CD4-positive, alpha-beta T cell treated with Interleukin-2 at 100 ng/mL for 4 hours (primary cell): ENCODE data around the gene PARP11.

ENCODE experiments used
- DNase-seq: peaks from one replicate; pipeline ENCODE4 v3.0.0-alpha.2; 2020; ENCODE audit warnings: low spot score

The PARP11 gene

DNA sequence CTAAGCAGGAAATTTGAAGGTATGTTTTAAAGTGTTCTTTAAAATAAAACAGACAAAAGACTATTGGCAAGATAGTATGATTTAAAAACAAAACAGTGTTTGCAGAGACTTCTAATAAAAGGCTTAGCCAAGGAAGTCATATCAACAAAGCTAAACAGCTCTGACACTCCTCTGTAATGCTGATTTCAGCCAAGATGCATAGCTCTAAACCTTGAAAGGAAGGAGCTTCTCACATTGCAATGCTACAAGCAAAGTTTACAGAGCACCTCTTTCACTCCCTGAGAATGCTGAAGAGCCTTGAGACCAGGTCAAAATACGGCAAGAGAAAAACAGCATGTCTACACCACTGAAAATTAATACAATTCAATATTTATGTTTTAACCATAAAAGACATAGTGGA lies 51.8 kb downstream of the PARP11 start:
- DNase-seq = no peak

DNA sequence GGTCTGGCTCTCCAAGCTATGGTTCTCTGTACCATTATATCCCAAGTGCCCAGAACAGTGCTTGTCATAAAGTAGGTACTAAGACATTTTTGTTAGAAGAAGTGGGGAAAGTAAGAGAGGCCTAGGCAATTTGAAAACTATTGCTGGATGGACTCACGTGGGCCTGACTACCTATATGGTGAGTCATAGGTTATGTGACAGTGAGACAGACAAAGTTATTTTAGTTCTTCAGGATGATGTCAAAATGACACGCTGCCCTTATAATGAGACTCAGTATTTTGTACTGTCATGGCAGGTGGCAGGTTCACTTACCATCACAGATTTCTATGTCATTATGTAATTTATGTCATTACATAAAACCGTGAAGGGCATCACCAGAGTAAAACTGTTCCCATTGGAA lies 53.1 kb downstream of the PARP11 start:
- no peak for DNase-seq

DNA sequence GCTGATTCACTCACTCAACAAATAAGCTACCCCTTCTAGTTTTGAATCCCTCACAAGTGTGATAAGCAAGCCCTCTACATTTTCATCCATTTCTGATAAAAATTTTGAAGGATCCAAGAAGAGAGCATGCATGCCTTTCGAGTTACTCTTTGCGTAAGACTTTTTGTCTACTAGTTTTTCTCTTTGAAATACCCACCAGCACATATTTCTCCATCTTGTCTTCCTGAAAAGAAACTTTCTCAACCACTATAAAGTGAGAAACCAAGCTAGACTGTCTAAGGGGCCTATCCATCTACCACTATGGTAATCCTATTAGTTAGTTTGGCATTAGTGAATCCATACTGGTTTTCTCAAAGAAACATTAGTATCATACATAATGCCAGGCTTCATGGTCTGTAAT lies 56.9 kb downstream of the PARP11 start:
- no peak for DNase-seq

DNA sequence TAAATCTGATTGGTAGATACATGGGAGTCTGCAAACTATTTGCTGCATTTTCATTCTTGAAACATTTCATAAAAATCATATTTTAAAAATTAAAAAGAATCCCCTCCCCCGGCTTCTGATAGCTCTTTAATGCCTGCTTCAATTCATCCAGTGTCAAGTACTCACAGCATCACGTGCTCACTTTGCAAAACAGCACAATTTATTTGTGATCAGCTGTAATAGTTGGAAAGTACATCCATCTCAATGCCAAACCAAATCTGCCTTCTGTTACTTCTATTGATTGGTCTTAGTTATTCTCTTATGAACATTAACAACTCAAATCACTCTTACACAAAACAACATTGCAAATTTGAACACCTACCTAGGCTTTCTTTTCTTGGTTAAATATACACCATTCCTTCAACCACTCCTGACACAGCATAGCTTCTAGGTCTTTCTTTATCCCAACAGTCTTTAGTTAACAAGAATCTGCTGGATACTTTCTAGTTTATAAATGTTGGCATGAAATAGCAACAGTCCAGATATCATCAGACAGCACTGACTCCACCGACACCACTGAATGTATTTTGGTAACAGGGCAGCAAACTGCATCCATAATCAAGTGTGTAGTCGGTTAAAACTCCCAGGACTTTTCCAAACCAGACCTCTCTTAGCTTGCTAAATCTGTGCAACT lies 58.0 kb downstream of the PARP11 start:
- no peak for DNase-seq

DNA sequence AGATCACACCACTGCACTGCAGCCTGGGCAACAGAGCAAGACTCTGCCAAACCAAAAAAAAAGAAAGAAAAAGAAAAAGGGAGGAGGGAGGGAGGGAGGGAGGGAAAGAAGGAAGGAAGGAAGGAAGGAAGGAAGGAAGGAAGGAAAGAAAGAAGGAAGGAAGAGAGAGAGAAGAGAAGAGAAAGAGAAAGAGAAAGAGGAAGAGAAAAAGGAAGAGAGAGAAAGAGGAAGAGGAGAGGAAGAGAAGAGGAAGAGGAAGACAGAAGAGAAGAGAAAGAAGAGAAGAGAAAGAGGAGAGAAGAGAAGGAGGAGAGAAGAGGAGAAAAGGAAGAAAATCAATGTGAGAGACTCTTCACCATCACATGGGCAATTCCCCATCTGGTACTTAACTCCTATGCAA lies 62.7 kb downstream of the PARP11 start:
- no peak for DNase-seq

DNA sequence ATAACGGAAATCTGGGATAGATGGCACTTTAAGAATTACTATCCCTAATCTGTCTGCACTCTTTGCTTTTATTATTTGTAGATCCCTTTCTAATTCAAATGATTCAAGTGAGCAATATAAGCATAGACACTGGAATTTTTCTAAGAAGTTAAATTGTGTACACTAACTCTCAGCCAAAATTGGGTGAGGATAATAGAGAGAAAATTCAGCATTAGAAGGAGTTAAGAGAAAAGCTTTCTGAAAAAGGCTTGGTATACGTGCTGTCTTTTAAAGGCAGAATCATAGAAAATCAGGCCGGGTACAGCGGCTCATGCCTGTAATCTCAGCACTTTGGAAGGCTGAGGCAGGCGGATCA lies 63.2 kb downstream of the PARP11 start:
- DNase-seq = no peak

DNA sequence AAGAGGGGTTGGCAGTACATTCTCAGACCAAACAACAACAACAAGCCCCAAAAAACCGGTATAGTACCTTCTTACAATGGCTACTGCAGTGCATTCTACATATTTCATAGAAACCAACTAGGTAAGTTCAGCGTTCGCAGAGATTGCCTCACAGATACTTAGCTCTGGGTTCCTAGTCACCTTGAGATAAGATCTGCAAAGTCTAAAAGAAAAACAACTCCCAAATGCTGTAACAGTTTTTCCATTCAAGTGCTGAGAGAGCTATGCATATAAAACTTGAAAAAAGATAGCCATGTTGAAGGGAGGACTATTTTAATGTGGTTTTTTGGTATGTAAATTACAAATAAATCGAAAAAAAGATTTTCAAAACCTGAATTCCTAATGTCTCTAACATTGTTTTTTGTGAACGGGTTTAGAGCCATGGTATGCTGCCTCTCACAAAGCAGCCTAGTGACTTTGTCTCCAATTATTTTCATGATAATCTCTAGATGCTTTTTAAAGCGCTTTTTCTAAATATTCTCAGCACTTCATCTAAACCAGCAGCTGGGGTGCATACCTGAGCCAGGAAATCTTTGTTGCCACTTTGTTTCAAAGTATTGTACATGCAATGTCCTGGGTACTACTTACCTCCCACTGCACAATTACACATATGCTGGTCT lies 63.7 kb downstream of the PARP11 start:
- DNase-seq = no peak

DNA sequence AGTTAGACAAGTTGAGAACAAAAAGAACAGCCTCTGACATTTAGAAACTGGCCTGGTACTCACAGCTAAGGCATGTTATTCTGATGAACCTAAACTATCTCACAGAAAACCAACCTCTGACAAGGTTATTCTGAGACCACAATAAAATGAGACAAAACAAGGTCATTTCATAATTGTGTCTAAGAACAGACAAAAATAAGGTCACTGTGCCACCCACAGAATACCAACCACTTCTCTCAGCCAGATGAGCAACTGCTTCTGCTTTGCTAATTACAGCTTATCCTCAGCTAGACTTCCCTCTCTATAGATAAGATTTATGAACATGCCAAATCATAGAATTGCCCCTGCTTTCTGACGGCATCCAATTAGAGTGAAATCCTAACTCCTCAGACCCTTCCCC lies 68.1 kb downstream of the PARP11 start:
- no peak for DNase-seq

DNA sequence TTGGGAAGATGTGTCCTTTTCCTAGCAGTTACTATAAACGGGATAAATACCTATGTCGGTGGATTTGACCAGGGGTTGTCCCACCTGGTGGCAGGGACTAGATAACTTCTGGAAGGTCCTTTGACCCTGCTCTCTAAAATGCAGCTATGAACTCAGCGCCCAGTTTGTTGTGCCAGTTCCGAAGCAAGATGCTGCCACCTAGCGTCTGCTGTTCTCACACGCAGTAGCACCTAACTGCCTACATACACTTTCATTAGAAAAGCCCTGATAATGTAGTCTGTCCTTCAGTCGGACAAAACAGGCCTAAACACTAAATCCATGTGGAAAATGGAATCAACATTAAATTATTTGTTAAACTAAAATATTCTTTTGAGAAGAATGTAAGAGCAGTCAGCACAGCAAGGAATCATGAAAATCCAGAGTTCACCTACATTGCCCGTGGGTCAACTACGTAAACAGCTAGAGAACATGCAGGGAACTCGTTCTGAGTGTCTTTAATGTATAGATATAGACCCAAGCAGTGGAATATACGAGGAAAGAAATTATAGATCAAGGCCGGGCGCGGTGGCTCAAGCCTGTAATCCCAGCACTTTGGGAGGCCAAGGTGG lies 69.2 kb downstream of the PARP11 start:
- DNase-seq = peak; percentile 76

DNA sequence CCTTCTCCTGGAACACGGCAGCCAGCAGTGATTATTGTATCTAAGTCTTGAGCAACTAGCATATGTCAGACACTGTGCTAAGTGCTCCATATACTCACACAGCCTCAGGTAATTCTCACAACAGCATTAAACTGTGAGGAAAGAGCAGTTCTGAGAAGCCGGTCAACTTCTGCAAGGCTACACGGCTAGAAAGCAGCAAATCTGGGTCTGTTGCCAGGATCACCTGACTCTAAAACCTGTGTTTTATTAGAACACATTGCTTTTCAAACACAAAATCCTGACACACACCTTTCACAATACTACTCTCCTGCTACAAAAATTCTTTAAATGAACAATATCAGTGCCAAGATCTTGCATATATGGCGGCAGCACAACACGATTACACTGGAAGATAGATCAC lies 70.5 kb downstream of the PARP11 start:
- DNase-seq = no peak

DNA sequence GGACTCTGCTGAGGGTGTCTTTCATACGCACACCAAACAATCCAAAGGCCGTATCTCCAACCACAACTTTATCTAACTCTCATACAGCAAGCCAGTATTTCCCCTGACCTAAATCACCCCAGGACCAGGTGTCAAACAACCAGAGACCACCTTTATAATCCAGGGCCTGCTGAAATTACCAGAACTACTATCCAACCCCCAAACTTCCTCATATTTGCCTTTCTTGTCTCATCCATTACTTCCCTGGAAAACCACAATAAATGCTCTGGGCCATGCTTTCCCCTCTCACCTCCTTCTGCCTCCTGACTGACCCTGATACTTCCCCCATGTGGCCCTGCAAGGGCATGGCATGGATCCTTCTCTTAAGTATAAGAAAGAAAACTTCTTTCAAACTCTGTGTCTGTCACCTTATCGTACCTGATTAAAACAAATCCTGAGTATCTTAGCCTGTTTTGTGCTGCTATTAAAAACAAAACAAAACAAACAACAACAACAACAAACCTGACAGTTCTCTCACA lies 75.6 kb downstream of the PARP11 start:
- DNase-seq = no peak

DNA sequence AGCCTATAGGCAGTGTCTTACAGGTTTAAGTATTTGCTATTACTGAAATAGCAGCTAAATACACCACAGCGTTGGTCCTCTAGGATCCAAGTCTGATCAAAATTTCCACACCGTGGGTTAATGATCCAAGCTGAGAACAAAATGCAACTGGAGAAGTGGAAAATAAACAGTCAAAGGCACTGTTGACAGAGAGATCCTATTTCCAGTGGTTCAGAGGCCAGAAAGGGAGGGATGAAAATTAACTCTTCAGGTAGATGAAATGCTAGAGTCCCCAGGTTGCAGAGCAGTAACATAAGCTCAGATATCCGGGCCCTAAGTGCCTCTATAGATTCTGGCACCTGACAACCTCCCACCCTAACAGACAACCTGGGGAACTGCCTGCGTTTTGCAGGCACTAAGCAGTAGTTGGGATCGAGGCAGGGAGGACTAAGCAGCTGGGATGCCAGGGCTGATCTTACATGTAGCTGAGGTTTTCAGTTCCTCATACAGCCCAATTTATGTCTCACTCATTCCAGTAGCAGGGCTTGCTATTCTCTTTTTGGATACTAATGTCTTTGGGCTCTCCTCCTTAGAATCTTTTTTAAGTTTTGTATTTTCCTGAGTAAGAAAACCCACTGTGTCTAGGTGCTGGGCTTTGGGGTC lies 77.6 kb downstream of the PARP11 start:
- no peak for DNase-seq

DNA sequence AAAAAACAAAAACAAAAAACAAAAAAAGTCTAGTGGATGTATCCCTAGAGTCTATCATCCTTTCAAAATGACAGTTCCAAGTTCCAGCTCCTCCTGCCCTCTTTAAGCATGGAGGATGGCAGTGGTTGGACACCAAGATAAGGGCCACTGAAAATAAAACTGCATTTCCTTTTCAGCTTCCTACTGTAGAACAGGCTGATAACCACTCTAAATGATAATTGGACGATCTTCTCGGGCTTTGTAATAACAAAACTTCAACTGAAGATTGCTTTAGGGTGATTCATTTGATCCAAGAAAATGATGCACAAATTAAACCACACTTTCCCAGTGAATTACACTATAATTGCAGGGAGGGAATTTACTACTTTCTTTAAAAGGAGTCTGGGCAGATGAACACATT lies 78.1 kb downstream of the PARP11 start:
- DNase-seq = no peak

DNA sequence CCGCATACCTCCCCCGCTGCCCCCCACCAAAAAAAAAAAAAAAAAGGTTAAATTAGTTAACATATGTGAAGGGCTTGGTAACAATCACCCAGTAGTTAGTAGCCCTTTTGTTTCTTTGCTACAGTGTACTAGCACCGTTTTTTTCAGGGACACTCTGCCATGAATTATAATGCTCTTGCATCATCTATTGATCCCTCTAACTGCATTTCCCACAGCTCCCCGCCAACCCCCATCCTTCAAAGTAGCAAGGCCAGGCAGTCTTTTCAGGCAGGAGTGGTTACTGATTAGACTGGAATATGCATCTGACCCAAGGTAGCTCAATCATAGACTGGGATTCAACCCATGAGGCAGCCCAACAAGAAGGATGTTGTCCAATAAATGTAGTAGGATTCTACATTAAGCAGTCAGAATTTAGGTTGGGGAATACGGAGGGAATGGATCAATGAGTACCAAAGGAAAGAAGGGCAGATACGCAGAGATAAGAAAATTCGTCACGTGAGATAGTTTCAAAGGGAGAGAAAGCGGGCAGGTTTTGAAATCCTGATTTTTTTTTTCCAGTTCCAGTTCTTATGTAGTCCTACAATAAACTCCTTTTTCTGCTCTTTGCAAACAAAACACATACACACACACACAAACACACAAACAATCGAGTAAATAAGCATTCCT lies 80.4 kb downstream of the PARP11 start:
- no peak for DNase-seq

DNA sequence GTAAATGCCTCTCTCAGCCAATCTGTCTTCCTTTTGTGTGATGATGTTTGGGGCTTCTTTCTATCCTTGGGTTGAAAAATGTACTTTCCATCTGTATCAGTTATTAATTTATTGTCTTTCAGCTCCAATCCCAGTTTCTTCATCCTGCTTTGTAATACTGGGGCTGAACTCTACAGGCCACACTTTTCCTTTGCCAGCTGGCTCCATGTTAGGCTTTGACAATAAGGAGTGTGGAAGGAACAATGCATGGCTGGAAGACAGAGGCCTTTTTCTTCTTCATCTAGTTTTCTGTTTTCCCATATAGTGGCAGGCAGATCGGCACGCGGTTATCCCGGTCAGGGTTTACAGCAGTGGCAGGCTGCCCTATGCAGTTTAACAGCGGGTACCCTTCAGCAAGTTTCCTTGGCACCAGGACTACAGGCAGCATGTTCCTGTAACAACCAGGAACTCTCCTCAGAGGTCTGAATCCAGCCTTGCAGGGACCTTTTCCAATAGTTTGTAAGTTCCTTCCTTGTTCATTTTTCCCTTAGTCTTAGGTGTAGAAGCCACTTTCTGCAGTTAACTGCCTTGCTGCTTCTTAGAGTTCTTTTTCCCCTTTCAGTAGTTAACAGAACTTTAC lies 81.8 kb downstream of the PARP11 start:
- DNase-seq = no peak

DNA sequence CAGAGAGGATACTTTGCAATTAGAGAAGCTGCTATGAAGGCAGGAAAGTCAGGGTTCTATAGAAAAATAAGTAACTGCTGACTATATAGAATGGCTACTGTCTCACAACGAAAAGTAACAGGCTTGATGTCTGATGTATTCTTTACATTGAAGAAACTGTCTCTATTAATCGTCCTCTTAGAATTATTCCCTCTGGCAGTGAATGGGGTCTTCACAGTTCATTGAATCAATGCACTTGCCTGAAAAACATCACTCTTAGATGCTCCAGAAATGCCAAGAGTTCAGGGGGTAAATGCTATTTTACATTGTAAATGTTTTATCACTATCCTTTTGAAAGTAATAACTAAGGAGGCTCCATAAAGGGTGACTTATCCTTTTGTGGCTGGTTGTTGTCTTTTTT lies 82.6 kb downstream of the PARP11 start:
- DNase-seq = no peak

DNA sequence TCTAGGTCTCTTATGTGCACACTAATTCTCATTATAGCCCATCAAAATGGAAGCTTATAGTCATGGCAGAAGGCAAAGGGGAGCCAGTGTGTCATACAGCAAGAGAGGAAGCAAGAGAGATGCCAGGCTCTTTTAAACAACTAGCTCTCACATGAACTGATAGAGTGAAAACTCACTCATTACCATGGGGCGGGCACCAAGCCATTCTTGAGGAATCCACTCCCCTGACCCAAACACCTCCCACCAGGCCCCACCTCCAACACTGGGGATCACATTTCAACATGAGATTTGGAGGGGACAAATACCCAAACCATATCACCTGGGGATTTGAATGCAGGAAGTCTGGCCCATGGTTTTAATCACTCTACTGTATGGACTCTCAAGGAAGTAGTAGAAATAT lies 83.4 kb downstream of the PARP11 start:
- no peak for DNase-seq

DNA sequence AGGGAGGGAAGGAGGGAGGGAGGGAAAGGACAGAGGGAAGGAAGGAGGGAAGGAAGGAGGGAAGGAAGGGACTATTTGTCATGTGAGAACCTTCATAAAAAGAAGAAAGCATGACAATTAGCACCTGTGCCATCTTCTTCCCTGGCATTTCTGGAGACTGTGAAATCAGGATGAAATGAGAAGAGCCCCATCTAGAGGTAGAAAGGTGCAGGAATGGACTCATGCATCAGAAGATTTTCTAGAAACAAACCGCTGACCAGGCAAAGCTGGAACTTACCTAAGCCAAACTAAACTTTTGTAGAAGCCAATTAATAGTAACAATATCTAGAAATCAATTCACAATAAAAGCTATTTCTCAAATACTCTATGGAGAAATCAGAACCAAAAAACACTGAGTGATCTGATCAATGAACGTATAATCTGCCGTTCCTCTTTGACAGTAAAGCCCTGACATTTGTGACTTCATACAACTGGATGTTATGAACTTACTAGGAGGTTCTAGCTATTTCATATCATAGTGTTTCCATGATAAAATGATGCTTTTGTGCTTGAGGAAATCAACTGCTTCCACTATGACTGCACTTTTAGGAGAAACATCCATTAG lies 95.9 kb downstream of the PARP11 start:
- peak; percentile 49 for DNase-seq

DNA sequence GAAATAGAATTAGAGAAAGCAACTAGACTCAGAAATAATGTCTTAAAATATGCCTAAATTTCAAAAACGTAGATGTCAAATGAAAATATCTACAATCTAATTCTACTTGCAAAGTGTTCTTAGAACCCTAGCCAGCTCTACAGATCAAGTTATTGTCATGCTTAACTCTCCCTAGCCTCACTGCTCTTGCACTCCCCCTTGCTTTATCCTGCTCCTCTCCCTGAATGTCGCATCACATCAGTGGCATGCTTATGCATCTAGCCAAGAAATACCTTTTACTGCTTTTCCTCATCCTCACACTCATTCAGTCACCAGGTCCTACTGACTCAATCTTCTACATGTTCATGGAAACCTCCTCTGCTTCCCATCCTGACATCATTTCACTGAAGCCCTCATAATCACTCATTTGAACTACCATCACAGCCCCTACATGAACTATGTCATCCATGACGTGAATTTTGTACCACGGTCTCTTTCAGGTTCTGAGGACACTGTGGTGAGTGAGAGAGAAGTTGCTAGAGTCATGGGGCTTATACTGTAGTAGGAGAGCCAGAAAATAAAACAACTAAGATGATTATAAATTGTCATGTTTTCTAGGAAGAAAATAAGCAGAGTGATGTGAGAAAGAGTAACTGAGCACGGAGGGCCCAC lies 97.7 kb downstream of the PARP11 start:
- no peak for DNase-seq

DNA sequence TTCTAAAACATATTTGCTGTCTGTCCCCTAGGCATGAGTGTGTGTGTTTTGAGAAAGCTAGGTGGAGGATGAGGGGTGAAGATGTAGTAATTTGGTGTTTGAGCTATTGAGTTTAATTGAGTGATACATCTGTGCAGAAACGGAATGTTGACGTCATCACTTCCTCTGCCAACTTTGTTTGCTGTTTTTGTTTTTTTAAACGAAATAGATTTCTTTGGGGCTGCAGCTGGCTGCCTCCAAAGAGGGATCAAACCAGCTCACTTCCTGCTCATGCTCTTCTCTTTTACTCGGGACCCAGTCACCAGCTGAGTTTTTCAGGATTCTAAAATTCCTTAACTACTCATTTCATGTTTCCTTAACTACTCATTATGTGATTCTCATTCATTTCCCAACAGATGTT lies 100.8 kb downstream of the PARP11 start:
- no peak for DNase-seq

DNA sequence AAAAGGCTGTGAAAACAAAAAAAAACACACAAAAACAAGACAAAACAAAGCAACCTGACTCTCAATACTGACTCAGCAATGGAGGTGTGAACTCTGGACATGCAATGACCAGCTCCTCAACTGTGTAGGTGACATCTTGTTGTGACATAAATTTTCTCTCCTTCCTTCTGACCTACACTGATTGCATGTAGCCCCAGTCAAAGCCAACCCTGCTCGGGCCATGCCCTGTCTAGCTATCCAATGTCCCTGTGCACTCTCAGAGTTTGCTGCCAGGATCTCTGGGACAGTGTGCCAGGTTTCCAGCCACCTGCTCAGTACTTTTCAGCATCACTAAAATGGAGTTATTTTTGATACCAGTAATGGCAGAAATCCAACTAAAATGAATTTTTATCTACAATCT lies 101.3 kb downstream of the PARP11 start:
- DNase-seq = no peak
